GM21529 (cell line): ENCODE measurements around the gene FMN1.
"Not testable (repeated sequence)": the region's sequence is repeated elsewhere in the genome, so short reads cannot be mapped to it uniquely, and the experiment has no call there.

Experiments used
- ATAC-seq: cut with Tn5 transposase; IDR thresholded peaks from one replicate; pipeline ENCODE4 v1.9.1; 2021; ENCODE audit not compliant: unreplicated experiment

FMN1 gene

GRCh38 chr15:32991619-32992111 lies 202.8 kb downstream of the FMN1 start:
- ATAC-seq = no peak

DNA sequence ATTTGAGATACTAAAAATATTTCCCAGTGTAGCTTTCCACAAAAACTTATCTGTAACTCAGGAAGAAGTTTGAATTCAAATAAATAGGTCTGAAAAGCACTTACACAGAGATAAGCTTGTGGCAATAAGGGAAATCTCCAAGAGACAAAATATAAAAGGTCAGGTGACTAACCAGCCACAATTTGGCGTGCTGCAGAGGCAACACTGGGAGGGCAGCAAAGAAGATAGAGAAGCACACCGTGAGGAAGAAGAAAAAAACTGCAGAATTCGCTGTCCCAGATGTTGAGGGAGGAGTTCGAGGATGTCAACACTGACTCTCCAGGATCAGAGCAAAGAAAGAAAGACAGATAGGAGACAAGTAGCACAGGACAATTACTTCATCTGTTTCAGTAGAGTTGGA lies 204.4 kb downstream of the FMN1 start:
- ATAC-seq = no peak

DNA sequence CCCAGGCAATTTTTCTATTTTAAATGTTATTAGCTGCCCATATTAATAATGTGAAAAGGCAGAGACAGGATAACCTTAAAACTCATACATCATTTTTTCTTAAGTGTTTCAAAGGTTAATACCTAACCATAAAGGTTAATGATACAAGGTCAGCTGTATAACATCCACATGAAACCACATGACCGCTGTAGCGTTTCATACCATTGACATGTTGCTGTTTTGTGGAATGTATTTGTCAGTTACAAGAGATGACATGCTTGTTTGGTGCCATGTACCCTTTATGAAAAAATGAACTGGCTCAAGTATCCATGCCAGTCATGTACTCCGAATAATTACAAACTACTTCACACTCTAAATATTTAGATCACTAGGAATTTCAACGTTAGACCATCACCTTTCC lies 207.4 kb downstream of the FMN1 start:
- no peak for ATAC-seq

DNA sequence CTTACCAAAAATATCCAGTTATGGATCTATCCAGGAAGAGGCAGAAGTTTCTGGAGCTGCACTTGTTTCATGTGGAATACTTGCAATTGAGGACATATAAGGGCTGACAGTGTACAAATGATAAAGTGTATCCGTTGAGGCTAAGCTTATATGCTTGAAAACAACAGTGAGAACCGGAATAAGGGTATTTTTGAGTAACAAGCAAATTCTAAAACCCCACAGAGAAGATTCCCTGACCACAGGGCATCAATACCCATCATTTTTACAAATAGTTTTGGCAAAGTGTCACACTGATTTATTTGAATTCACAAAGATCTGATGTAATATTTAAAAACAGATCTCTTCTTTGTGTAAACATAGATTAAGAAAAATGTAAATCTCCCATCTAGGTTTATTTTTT lies 208.4 kb downstream of the FMN1 start:
- ATAC-seq = no peak

- no peak for ATAC-seq
Measured at GRCh38 chr15:32983679-32984078, 210.8 kb downstream of the FMN1 start.

GRCh38 chr15:32982001-32982400 lies 212.5 kb downstream of the FMN1 start:
- ATAC-seq = no peak

DNA sequence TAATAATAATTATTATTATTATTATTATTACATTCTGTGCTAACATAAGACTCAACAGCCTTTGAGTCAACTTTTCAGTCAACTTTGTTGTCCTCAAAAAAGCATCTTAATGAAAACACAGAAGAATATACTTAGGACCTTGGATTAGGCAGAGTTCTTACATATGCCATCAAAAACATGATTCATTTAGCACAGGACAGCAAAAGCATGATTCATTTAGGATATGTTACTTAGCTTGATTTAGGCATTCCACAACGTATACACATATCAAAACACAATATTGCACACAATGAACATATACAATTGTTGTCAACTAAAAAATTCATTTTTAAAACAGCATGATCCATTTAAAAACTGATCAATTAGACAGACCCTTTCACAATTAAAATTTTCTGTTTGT lies 213.0 kb downstream of the FMN1 start:
- no peak for ATAC-seq

GRCh38 chr15:32979710-32980109 lies 214.8 kb downstream of the FMN1 start:
- ATAC-seq = no peak

DNA sequence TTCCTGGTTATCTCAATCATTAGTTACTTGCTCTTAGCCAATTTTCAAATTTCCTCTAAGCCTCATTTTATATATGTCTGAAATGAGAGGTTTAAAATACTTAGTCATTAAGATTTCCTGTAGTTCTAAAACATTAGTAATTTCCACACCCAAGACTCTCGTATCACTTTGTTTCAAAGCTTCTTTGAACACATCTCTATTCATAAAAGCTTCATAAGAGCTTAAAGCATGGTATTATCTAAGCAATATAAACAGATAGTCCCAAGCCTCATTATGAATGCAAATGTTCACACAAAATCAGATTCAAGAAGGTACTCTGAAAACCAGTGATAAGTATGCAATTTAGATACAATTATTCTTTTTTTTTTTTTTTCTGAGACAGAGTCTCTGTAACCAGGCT lies 217.0 kb downstream of the FMN1 start:
- ATAC-seq = no peak

GRCh38 chr15:32974691-32975090 lies 219.8 kb downstream of the FMN1 start:
- ATAC-seq = no peak

DNA sequence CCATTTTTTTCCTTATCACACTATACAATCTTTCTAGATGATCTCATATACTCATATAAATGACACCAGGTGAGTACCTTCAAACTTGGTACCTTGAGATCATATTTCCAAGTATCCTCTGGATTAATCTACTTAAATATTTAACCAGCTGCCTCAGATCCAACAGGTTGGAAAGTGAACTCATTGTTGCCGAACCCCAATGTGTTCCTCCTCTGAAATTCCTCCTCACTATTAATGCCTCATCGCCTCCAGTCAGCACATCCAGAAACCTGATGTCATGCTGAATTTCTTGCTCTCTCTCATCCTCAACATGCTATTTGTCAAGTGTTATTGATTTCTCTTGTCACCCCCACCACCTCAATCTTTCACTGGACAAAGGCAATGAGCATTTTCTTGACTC lies 221.8 kb downstream of the FMN1 start:
- ATAC-seq = no peak

- no peak for ATAC-seq
Measured at GRCh38 chr15:32970847-32971246, 223.7 kb downstream of the FMN1 start.

DNA sequence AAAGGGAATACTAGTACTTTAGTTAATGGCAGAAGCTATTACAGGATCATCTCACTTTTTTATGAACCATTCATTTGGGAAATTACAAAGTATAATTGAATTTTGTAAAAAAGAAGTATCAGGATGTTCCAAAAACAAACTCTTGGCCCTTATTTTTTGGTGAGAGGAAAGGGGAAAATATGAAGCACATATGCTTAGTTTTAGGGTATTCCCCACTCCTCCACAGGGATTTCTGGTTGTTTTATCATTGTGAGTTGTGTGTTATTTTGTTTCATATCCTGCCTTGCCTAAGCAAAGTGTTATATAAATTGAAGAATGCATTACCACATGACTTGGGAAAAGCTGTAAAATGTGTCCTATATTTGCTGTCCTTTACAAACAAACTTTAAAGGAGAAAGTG lies 227.0 kb downstream of the FMN1 start:
- no peak for ATAC-seq

GRCh38 chr15:32966512-32966911 lies 228.0 kb downstream of the FMN1 start:
- no peak for ATAC-seq

DNA sequence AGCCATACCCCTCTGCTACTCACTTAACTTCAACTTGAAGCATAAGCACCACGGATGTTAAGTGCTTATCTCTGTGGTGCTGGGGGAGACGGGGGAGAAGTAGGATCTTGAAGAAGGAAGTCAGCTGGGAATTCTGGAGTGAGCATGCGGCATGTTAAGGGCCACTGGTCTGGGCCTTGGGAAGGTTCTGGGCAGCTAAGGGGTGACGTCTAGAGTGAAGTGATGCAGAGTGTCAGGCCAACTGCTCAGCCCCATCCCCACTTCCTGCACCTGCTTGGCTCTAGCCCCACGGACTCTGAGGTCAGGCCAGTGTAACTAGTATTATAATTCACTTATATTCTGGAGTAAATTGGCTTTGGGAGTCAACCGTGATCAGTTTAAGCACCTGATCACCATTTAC lies 228.6 kb downstream of the FMN1 start:
- no peak for ATAC-seq

- no peak for ATAC-seq
Measured at GRCh38 chr15:32959077-32959476, 235.4 kb downstream of the FMN1 start.

- no peak for ATAC-seq
Measured at GRCh38 chr15:32957219-32957618, 237.3 kb downstream of the FMN1 start.

DNA sequence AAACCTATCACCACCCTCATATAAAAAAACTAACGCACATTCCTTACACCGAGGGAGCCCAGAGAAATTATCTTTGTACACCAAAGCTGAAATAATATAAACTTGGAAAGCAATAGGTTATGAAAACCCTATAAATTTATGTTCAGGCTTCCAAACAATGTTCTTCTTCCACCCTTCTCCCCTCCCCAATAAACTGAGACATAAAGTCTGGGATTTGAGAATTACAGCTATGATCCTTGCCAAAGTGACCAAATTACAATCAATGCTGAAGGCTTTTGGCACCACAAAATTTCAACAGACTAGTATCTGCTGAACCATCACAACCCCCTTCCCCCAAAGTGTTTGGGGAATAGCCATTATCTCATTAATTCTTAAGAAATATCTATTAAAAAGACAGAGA lies 237.8 kb downstream of the FMN1 start:
- no peak for ATAC-seq

DNA sequence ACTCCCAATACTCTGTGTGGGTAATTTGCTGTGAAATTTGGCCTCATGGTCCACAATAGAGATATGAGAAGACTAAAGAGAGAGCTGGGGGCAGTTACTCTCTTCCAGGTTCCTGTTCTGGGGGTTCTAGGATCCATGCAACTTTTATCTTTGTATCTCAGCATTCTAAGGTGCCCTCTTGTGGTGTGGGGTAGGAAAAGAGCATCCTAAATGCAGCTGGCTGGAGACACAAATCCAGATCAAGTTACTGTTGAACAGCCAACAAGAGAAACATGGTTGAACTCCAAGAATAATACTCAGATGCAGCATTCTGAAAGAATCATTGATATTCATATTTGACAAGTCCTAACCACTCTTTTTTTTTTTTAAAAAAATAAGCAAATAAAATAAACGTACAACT lies 238.5 kb downstream of the FMN1 start:
- no peak for ATAC-seq

- no peak for ATAC-seq
Measured at GRCh38 chr15:32953533-32953910, 241.0 kb downstream of the FMN1 start.

DNA sequence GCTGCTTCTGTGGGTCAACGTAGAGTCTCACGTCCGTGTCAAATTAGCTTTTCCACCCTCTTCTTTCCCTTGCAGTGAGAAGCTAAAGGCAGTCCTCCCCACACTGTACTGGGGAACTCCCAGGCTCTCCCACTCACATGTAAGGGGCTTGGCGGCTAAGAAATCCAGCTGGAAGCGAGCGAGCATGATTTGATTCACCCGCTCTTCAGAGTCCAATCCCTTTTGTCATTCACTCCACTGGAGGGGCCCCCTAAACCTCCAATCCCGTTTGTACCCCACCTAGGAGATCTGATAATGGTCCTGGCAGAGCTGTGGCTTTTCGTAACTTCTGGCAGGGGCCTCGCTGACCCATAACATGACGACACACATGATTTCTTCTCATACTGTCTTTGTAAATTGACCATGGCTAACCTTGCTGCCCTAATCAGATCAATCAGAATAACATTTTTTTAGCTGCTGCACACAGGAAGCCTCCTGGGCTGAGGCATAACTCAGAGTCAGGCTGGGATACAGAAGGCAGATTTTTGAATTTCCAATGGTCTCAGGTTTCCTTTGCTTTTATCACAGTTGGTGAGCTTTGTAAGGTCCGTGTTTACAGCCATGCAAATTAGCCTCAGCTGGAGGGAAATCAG lies 241.5 kb downstream of the FMN1 start:
- no peak for ATAC-seq

DNA sequence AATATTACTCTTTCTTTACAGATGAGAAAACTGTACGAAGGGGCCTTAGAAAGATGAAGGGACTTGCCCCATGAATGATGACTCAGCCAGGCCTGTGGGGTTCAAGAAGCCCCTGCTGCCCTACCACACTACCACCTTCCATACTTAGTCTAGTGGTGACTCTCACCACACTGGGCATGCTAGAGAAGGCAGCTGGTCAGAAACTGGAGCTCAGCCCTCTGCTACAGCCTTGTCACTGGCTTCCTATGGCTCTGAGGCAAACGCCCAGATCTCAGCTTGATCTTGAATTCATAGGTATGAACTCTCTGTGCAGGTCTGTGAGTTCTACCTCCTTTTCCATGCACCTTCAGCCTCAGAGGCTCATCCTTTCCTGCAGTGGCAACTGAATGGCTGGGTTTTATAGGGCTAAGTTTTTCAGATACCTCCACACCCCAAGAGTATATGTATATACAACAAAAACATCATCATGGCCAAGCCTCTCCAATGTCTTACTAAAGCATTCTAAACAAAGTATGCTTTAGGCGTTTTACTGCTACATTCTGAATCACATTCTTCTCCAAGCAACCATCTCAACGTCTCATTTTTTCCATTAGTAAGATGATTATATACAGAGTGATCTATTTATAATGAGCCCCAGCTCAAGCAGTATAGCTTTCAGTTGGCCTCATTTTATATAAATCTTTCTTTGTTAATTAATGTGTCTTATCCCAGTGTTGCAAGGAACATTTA lies 242.6 kb downstream of the FMN1 start:
- ATAC-seq = no peak

DNA sequence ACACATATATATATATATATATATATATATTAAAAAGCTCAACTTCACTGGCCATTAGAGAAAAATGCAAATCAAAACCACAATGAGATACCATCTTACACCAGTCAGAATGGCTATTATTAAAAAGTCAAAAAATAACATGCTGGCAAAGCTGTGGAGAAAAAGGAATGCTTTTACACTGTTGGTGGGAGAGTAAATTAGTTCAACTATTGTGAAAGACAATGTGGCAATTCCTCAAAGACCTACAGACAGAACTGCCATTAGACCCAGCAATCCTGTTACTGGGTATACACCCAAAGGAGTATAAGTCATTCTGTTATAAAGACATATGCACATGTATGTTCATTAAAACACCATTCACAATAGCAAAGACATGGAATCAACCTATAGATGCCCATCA lies 244.5 kb downstream of the FMN1 start:
- not testable (repeated sequence) for ATAC-seq
